HG03571 (cell line): ENCODE results near the gene DYNLT2.

Source experiments
- ATAC-seq: cut with Tn5 transposase; IDR thresholded peaks from one replicate; pipeline ENCODE4 v1.9.1; 2021; ENCODE audit not compliant: unreplicated experiment

The DYNLT2 gene

DNA sequence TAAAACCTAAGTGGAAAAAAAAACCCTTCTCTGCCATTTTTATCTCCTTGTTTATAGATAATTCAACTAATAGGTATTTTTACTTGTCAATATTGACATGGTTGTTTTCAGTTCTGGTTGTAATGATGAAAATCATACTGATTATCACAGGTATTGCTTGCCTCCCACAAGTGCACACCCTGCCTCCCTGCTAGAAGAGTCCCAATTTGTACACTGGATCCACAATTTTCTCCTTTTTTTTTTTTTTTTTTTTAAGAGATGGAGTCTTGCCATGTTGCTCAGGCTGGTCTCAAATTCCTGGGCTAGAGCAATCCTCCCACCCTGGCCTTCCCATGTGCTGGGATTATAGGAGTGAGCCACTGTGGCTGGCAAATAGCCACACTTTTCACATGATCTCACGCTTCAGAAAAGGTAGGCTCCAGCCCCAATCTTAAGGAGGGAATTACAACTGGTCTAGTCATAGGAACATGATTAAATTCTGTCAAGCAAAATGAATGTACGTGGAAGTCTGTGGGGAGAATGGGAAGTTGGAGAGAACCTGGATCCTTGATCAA, 12.3 kb downstream of the DYNLT2 start:
- no peak for ATAC-seq

DNA sequence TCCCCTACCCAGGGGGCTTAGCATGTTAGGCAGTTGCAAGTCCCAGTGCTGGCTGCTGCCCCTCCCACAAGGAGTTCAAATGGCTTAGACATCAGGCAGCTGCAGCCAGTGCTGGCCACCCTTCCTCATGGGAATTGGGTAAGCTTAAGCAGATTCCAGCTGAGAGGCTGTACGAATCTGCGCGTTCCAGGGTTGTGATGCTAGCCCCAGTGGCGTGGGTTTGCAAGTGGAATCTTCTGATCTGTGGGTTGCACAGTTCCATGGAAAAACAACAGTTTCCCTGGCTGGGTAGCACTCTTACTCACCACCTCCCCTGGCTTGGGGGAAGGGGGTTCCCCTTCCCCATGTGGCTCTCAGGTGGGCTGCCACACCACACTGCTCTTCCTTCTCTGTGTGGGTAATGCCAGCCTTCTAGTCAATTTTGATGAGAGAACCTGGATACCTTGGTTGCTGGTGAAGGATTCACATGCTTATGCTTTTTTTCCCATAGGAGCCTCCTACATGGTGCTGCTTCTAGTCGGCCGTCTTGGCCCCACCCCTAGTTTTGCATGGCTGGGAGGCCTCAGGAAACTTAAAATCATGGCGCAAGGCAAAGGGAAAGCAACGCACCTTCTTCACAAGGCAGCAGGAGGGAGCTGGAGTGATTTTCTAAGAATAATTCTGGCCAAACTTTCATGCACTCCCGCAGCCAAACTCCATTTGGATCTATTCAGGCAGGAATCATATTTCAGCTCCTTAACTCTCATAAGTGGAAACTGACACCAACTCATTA, 13.0 kb downstream of the DYNLT2 start:
- no peak for ATAC-seq

DNA sequence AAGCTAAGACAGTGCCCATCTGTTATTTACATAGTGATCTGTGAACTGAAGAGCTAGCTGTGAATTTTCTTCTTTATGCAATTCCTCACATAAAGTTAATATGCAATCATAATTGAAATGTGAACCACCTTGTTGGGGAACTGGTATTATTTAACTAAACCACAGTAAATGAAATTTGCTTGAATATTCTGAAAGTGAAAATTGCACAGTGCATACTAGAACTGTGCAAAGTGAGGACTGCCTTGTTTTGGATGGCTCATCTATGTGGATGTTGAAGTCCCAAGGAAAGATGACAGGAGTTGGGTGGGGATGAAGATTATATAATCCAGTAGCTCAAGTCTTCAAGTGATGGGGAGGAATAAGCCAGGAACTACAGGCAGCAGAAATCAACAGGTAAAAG, 21.4 kb downstream of the DYNLT2 start:
- no peak for ATAC-seq

DNA sequence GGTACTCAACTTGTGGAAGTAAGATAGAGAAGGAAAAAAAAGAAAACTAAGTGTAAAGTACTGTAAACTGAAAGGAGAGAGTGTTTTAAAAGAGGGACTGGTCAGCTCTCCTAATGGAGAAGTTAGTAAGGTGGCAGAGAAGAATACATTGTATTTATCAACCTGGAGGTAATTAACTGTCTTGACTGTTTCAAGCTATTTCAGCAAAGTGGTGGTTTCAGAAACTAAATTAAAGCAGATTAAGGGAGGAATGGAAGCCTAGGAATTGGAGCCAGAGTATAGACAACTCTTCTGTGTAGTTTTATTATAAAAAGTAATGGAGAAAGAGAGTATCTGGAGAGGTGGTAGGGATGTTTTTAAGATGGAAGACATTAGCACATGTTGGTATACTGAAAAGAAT, 24.4 kb downstream of the DYNLT2 start:
- ATAC-seq, result no peak

DNA sequence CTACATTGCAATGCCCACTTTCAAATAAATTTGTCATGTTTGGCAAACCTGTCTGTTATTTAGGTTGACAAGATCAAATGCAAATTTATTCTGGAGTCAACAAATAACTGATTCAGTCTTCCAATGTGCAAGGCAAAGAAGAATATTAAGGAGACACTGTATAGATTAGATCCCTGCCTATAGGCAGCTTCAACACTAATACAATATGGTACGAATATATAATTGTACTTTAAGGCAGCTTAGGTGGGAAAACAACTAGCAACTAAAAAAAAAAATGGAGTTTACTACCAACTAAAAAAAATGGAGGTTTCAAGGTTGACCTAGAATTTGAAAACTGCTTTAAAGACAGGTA, 25.3 kb downstream of the DYNLT2 start:
- ATAC-seq, result no peak

DNA sequence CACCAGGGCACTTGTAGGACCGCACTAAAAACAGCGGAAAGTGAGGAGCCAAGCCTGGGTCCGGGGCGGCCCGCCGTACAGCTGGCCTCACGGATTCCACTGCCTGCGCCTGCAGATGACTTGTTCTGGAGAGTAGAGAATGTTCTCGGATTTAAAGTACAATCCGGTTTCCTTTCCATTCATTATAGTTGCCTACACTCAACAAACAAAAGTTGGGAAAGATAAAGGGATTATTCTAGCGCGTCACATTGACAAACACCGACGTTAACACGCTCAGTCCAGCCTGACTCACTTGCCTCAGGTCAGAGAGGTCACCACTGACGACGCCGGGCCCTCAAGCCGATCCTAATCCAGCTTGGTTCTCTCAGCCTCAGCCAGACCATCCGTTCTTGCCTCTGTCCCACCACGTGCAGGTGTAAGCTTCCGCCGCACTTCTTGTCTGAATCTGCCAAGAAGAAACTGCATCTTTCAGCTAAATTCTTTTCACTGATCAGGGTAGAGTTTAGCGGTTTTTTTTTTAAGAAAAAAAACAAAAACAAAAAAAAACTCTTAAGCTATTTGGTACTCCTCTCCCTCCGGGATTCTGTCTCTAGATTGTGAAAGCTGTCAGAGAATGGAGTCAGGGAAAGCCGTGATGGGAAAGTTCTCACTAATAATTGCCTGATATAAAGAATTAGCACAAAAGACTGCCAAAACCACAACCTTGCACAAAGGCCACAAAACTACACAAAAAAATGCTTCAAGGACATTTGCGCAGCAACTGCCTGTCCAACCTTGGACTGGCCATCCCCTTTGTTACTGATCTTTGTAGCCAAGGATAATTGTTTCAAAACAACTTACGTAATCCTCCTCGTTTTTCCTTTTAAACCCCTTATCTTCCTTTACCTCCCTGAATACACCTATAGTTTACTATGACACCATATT, 26.0 kb downstream of the DYNLT2 start:
- peak; percentile 9 for ATAC-seq

DNA sequence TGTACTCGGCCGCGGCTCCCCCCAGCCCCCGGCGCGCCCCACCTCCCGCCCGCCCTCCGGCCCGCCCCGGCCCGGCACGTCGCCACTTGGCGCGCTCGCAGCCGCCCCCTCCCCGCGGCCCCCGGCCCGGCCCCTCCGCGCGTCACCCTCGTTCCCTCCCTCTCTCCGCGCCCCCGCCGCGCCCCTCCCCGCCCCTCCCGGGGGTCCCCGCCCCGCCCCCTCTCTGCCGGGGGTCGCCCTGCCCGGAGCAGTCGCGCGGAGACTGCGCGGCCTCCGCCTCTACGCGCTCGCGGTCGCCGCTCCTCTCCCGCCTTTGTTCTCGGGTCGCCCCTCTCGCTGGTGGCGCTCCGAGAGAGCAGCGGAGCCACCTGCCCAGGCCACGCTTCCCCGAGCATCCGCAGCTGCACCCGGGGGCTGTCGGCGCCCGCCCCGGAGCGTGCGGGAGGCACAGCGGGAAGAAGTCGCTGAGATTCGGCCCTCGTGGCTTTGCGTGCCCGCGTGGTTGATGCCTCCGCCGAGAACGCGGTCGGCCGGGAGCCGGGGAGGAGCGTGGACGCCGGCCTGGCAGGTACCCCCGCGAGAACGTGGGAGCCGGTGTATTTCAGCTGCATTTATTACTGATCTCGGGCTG, 26.8 kb downstream of the DYNLT2 start, which contains the start of gene PHF10:
Gene PHF10 (minus strand): TSS at position 7 of the 631 bp plus-strand sequence. CDS start 569 bp downstream, outside the sequence.
- peak; percentile 45 for ATAC-seq

DNA sequence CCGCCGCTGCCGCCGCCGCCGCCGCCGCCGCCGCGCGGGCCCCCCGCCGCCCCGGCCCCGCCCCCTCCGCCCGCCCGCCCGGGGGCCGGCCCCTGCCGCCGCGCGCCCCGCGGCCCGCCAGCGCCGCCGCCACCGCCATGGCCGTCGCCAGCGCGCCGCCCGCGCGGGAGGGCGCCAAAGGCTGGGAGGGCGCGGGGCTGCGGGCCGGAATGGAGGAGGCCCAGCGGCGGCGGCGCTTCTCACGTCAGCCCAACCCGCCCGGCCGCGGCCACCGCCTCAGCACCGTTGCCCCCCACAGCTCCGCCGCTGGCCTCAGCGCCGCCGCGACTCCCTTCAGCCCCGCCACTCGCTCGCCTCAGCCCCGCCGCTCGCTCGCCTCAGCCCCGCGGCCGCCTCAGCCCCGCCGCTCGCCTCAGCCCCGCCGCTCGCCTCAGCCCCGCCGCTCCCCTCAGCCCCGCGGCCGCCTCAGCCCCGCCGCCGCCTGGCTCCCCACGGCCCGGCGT, 27.3 kb downstream of the DYNLT2 start:
- peak; percentile 33 for ATAC-seq

DNA sequence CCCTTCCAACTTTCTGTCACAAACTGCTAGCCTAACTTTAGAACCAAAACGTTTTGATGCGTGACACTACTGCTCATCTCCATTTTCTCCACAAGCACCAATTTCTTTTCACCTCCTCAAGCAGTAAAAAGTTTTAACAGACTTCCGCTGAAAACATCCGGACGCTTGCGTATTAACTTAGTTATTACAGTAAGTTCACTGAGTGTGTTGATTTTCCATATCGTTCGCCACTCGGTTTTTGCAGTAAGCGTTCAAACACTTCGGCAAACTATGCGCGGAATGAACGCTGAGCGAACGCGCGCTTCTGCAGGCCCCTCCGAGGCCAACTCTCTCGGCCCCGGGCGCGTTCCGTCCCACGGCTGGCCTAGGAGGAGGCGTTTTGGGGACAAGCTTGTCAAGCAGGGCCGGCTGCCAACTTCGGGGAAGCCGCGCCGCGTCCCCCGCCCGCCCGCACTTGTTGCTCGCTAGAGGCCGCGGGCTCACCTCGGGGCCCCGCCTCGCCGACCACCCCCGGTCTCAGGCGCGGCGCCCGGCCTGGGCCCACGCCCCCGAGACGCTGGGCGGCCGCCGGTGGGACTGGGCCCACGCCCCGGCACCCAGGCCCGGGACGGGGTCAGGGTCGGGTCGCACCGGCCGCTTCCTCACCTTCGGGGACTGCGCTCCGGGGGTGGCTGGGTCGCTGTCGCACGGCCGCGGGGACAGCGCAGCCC, 28.0 kb downstream of the DYNLT2 start:
- peak; percentile 29 for ATAC-seq

DNA sequence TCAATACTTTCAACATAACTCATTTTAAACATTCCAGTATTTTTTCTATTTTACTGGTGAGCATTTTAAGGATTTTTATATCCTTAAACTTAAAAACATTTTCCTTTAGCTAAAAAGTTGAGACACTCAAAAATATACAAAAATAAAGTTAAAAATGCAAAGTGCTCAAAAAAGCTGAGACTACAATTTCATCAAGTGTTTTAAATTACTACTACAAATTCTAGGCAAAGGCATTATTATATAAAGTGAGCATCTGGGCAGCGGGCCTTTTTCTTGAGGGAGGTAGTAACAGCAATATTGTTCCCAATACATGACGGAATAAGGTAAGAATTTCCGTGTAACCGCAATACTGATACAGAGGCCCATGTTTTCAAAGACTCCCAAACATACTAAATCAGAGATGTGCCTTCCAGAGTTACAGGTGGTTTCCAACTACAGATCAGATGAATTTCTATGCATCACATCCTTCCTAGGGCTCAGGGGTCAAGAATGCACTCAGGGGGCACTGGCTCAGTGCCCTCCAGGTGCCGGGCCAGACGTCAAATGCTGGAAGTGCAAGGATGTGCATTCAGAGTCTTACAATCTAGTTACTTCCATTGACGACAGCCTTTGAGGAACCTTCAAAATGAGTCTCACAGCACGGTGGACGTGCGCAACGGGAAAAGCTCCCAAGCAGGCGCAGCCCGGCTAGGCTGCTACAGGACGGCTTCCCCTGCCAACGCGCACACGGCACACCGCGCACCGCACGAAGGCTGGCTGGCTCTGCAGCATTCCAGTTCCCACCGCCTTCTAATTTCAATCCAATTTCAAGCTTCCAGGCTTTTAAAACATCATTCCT, 28.8 kb downstream of the DYNLT2 start:
- ATAC-seq, result peak; percentile 16

DNA sequence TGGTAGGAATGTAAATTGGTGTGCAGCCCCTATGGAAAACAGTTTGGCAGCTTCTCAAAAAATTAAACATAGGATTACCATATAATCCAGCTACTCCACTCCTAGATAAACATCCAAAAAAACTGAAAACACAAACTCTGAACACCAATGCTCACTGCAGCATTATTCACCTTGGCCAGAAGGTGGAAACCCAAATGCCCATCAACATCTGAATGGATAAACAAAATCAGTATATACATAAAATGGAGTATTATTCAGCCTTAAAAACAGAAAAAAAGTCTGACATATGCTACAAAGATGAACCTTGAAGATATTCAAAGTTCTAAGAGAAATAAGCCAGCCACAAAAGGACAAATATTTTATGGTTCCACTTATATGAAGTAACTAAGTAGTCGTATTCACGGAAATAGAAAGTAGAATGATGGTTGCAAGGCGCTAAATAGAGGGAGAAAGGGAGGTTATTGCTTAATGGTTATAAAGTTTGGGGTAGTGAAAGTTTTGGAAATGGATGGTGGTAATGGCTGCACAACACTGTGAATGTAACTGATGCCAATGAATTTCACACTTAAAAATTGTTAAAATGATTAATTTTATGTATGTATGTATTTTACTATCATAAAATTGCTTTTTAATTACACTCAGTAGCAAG, 31.0 kb downstream of the DYNLT2 start:
- no peak for ATAC-seq

DNA sequence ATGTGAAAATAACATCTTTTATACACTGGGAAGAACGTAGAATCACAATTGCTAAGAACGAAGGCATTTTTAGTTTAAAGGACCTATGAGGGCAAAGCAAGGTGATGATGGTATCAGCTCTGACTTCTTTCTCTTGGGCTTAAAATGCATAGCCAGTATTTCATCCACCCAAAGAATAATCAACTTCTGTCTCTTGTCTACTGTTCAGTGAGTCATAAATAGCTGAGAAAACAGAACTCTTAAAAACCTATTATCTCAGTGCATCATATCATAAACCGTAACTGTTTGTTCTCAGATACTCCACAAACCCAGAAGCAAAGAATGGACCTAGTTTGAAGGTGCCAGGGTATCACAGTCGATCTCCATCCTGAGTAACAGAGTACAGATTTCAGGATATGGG, 32.3 kb downstream of the DYNLT2 start:
- ATAC-seq, result no peak

DNA sequence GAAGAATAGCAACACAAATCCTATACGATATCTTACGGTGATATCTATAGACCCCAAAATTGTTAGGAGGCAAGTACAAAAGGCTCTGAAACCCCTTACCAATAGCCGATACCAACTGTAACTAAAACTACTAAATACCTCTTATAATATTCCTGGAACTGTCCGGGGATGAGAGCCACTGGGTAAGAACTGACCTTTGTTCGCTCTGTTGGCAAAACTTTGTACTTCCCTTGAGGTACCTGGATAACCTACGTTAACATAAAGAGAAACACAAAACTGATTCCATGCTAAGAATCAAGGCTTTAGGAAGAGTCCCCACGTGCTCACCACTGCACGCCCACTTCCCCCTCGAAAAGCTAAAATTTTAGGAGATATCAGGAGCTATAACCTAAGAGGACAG, 36.8 kb downstream of the DYNLT2 start:
- no peak for ATAC-seq

DNA sequence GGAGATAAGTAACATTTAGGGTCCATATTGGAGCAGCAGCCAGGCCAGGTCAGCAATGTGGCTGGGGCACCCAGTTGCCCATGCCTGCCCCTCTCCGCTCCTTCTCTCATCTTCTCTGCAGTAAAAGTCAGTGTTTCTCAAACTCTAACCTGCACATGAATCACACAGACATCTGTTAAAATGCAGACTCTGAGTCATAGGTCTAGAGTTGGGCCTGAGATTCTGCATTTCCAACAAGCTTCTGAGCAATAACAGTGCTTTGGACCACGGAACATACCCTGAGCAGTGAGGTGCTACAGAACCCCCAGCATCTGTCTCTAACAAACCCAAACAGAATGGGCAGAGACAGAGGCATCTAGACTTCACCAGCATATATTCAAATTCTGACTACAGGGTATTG, 37.2 kb downstream of the DYNLT2 start:
- ATAC-seq, result no peak

DNA sequence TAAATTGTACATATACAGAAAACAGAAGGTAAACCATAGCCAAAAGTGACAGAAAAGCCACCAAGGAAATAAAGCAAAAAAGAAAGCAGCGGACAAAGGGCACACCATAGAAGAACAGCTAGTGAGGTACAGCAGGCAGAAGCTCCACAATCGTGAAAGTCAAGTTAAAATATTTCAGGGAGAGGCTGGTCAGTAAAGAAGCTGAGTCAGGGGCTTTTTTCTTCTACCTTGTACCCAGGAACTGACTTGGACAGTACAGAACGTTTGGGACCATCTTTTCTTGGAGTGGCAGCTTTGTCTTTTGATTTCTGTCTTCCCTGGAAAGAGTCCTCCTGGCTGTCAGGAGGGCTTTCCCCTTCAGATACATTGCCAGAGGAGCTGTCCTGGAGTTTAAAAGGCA, 41.4 kb downstream of the DYNLT2 start:
- no peak for ATAC-seq

DNA sequence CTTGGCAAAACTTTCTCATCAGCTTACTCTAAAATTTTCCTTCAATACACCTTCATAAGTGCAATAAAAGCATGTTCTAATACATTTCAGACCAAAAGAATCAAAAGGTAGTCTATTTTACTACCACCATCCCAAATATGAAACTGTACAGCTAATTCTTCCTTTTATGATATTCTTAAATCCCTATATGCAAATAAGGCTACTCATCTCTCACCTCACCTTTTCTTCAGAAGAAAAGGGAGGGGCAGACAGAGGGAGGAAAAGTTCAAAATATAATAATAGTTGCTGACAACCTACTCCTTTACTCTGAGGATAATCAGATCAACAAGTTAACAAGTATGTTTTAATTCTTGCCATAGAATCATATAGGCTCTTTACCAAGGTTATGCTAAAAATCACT, 42.1 kb downstream of the DYNLT2 start:
- ATAC-seq, result no peak

DNA sequence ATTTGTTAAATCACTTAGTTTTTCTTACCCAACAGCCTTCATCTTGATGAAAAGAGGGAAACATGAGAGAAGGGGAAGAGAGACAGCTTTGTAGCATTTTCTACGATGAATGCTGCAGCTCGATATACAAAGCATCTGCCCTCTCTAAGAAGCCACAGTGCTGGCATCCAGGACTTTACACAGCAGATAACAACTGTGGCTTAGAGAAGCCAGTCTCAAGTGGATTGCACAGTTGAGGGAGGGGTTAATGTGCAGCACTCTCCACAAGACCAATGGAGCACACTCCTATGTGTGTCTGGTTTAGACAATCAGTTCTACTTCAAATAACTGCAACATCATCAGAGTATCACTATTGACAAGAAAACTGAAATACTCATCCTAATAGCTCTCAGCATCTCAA, 43.6 kb downstream of the DYNLT2 start:
- ATAC-seq, result no peak

DNA sequence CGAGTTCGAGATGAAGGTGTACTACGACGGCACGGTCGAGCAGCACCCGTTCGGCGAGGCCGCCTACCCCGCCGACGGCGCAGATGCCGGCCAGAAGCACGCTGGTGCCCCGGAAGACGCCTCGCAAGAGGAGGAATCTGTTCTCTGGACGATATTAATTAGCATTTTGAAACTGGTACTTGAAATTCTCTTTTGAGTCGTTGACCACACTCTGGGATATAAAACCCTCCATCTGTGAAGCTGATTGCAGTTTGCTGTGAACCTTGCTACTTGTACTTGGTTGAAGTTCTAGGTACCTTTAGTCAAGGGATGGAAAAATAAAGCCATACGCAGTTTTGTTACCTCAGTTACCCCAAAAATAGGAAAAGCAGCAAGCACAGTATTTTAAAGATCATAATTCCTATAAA, 48.5 kb downstream of the DYNLT2 start:
- ATAC-seq, result no peak
